Esophagus squamous epithelium (tissue), 5 donors: ENCODE data around the gene MAN1C1. TPM values are rescaled to one million over a fixed set of nuclear protein-coding genes. Genes with fewer than 3 reads are reported as not detected.

Experiments
- DNase-seq: peaks from one replicate; lab custom pipeline; 2025; lab: John Stamatoyannopoulos, UW
- H3K27ac ChIP-seq, 4 donors: fragments of 200-600 bp; sonication (generic); one replicate each; pipeline ENCODE4 v1.5.1; 2016 to 2019; ENCODE audit warnings: mild to moderate bottlenecking in 1 of 4
- H3K27me3 ChIP-seq, 4 donors: fragments of 200-600 bp; sonication (generic); 1 replicate in 3 of 4; 2 replicates in 1 of 4; pipeline versions ENCODE4 v1.5.1 to v1.6.0; 2017 to 2021; ENCODE audit warnings: antibody characterized with exemption in 1 of 4
- H3K36me3 ChIP-seq, 3 donors: fragments of 200-600 bp; sonication (generic); one replicate each; pipeline ENCODE4 v1.5.1; 2016 to 2019
- H3K4me1 ChIP-seq, 3 donors: fragments of 200-600 bp; sonication (generic); one replicate each; pipeline ENCODE4 v1.5.1; 2017 to 2019
- H3K4me3 ChIP-seq, 4 donors: fragments of 200-600 bp; sonication (generic); 1 replicate in 3 of 4; 2 replicates in 1 of 4; pipeline ENCODE4 v1.5.1; 2016 to 2019; ENCODE audit warnings: mild to moderate bottlenecking in 2 of 4, moderate library complexity in 1 of 4
- H3K9me3 ChIP-seq, 3 donors: fragments of 200-600 bp; sonication (generic); one replicate each; pipeline ENCODE4 v1.5.1; 2016 to 2019
- CTCF ChIP-seq, 6 experiments: fragments of 450-650 bp in 4 of 6; fragments of 200-600 bp in 2 of 6; sonication (generic) in 2 of 6; IDR thresholded peaks; one replicate each; pipeline ENCODE4 v1.5.1; 2016 to 2019; ENCODE audit warnings: antibody characterized with exemption in 6 of 6, mild to moderate bottlenecking in 4 of 6, moderate library complexity in 4 of 6
- POLR2A ChIP-seq, 4 donors: fragments of 450-650 bp; IDR thresholded peaks; one replicate each; pipeline ENCODE4 v1.6.1; 2017; ENCODE audit warnings: antibody characterized with exemption in 4 of 4, mild to moderate bottlenecking in 4 of 4, moderate library complexity in 3 of 4
- WGBS, 2 donors: methylation state at CpG; one replicate each; pipeline ENCODE4 v1.1.5; 2018; 5-methylcytosine and 5-hydroxymethylcytosine counted together
- intact Hi-C: fragments of 100-400 bp; cut with DNase I; formaldehyde crosslinking; loops from one replicate; pipeline ENCODE4 v1.15.0; 2022
- total RNA-seq, 4 donors: library from RNA; depleted of rRNA; stranded (reverse); fragments of >200 nt; gene quantifications; one replicate each; pipeline ENCODE4 v1.1.0, GENCODE V29; 2016
- donor health status: DM: yes; HTN: yes; CAD: no.

MAN1C1 gene
- total RNA-seq, 4 donors from 2014 or later, result 0.91 to 7.4 (median 3.8) TPM

GRCh38 chr1:25809283-25809926, 192.8 kb downstream of the MAN1C1 start:
- intact Hi-C loops, result no loop called here
- DNase-seq, result no peak
- H3K36me3 ChIP-seq, result peaks cover 16 to 92% (median 17%) of the 10 kb centered on the region in 3 donors
- TF ChIP-seq POLR2A (IDR thresholded peaks at IDR 0.05) (no peak), CTCF (IDR thresholded peaks at IDR 0.05) (no peak)
- no peak overlapping the region for H3K4me3 ChIP-seq
- H3K9me3 ChIP-seq, result no peaks in the 10 kb centered on the region
- no peaks in the 10 kb centered on the region for H3K27me3 ChIP-seq
- H3K27ac ChIP-seq, result no peak overlapping the region
- 57 to 81% methylated on average over 6 to 9 of the region's 18 CpGs for WGBS, 2 donors
- H3K4me1 ChIP-seq, result peaks cover 26 to 66% (median 42%) of the 10 kb centered on the region in 3 donors

DNA sequence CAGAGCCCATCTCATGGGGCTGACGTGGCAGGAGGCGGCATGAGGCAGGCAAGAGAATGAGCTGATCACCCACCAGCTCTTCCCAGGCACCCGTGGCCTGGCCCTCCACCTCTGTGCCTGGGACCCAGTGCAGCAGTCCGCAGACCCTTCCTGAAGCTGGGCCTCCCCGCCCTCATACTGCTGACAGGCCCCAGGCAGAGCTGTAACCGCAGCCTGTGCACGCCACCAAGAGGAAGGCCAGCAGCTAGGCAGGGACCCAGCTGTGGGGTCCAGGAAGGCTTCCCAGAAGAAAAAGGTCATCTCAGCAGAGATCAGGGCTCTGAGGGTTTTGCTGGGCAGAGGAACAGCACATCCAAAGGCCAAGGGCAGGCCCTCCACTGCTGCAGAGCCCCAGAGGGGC, 193.3 kb downstream of the MAN1C1 start:
- Histone ChIP-seq H3K4me3 (no peak overlapping the region), H3K27ac (peak overlapping the region in 1 of 4 donors; percentile 6), H3K9me3 (no peaks in the 10 kb centered on the region), H3K4me1 (peaks cover 24 to 61% (median 36%) of the 10 kb centered on the region in 3 donors), H3K27me3 (no peaks in the 10 kb centered on the region), H3K36me3 (peaks cover 16 to 97% (median 17%) of the 10 kb centered on the region in 3 donors)
- DNase-seq, result no peak
- intact Hi-C loops, result no loop called here
- TF ChIP-seq POLR2A (IDR thresholded peaks at IDR 0.05), result no peak
- TF ChIP-seq CTCF (IDR thresholded peaks at IDR 0.05), result no peak
- WGBS, 2 donors, result no CpG with 5 or more reads among the region's 7 CpGs

DNA sequence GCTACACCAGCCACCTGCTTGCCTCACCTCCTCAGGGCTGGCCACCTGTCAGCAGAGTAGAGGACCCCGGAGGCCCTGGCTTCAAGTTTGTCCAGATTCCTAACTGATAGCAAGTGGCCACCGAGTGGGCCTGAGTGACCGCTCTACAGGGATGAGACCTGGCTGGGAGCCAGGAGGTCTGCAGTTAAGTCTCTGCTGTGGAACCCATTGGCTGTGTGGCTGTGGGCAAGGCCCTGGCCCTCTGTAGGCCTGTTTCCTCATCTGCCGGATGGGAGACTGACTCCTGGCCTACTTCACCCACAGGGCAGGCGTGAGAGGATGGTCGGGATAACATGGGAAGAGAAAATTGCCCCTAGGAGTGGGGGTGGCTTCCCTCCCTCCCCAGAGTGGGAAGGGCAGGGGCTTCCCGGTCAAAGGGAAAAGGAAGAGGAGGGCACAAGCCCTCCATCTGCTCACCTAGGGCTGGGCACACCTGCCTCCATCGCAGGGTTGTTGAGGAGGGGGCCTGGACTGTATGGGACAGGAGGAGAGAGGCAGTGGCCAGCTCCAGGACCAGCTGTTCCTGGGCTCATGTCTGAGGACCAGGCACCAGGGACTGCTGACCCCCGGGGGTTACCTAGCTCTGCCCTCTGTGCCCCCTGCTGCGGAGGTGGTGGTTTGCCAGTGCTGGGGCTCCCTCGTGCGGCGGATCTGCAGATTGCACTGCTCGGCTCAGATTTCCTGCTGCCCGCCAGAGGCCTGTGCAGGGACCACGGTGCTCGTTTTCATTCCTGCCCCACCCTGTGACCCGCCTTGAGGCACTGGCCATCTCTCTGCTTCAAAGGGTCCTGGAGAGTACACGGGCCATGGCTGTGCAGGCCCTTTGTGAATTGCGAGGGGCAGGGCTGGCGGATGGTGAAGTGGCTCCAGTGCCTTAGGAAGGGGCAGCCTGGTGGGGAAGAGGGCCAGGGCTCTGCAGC, 194.0 kb downstream of the MAN1C1 start:
- intact Hi-C loops, result no loop called here
- WGBS, 2 donors, result 24 to 34% methylated on average over 6 to 18 of the region's 21 CpGs
- TF ChIP-seq CTCF (IDR thresholded peaks at IDR 0.05), result peak; percentile 80 to 95 (median 90)
- TF ChIP-seq POLR2A (IDR thresholded peaks at IDR 0.05), result no peak
- H3K4me1 ChIP-seq, result peaks cover 22 to 54% (median 29%) of the 10 kb centered on the region in 3 donors
- peaks cover 16 to 97% (median 22%) of the 10 kb centered on the region in 3 donors for H3K36me3 ChIP-seq
- H3K27me3 ChIP-seq, result no peaks in the 10 kb centered on the region
- no peak overlapping the region for H3K4me3 ChIP-seq
- DNase-seq, result no peak
- H3K27ac ChIP-seq, result peak overlapping the region in 1 of 4 donors; percentile 14
- no peaks in the 10 kb centered on the region for H3K9me3 ChIP-seq

- no peak overlapping the region for H3K4me3 ChIP-seq
- H3K36me3 ChIP-seq, result peaks cover 16 to 97% (median 24%) of the 10 kb centered on the region in 3 donors
- no peak for DNase-seq
Observed at GRCh38 chr1:25811384-25812082, 194.9 kb downstream of the MAN1C1 start.

More at GRCh38 chr1:25811384-25812082, 194.9 kb downstream of the MAN1C1 start:
- Histone ChIP-seq H3K4me1 (peaks cover 15 to 48% (median 21%) of the 10 kb centered on the region in 3 donors), H3K27ac (no peak overlapping the region), H3K9me3 (no peaks in the 10 kb centered on the region), H3K27me3 (no peaks in the 10 kb centered on the region)
- TF ChIP-seq CTCF (IDR thresholded peaks at IDR 0.05) (no peak), POLR2A (IDR thresholded peaks at IDR 0.05) (no peak)
- 76 to 100% methylated on average over 3 to 5 of the region's 13 CpGs for WGBS, 2 donors
- intact Hi-C loops, result no loop called here
